Embryonic facial prominence (tissue), 1 donor: ENCODE data around the gene ANKRD50.

ENCODE experiments used
- DNase-seq: peaks from one replicate; pipeline ENCODE4 v3.0.0-alpha.2; 2016; ENCODE audit errors: extremely low spot score

Gene ANKRD50

DNA sequence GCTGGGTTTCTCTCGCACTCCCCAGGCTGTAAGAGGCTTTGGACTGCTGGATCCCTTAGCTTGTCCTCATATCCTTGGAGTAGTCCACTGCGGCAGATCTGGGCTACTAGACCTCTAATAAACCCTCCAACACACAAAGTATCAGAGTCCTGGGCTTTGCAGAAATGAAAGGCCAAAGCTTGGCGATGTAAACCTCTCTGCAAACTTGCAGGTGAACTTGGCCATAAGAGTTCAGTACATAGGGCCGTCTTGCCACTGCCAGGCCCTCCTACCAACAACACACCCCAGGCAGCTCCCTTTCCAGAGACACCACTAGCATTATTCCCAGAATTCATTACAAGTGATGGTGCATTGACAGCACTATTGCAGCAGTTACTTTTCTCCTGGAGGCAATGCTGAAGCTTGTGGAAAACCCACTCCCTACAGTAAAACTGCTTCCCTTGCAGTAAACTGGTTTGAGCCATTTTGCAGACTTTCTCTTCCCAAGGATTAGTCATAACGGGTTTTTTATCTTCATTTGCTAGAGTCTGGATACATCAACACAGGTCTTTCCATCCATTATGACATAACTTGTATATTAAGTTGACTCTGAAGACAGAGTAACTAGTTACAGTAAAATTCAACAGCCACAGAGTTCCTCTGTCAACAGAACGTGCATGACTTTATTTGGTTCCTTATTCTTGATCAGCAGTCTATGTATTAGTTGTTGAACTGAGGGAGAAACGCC, 2.4 kb downstream of the ANKRD50 start:
- no peak for DNase-seq

DNA sequence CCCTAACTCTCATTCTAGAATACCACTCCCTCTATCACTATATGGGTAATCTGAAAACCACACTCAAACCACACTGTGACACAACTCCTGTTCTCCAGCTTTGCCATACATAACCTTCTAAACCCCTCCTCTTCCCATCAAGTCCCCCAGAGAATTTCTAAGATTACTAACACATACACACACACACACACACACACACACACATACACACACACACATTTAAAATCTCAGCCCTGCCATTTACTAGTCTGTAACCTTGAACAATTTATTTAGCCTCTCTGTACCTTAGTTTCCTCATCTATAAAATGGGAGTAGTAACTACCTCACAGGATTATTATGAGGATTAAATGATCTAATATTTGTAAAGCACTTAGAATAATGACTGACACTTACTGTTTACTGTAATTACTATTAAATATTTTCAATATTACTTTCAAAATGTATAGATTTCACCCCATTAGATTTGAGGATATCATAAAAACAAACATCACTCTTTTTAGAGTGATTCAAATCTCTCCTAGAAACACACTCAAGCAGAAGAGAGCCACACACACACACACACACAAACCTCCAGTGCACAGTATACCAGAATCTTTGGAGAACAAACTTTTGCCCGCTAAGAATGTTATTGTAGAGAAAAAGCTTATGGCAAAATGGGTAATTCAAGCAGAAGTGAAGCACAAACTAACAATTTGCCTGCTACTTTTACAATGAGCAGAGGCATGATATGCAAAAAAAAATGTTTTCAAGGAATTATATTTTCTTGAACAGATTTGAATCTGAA, 3.8 kb downstream of the ANKRD50 start:
- no peak for DNase-seq

DNA sequence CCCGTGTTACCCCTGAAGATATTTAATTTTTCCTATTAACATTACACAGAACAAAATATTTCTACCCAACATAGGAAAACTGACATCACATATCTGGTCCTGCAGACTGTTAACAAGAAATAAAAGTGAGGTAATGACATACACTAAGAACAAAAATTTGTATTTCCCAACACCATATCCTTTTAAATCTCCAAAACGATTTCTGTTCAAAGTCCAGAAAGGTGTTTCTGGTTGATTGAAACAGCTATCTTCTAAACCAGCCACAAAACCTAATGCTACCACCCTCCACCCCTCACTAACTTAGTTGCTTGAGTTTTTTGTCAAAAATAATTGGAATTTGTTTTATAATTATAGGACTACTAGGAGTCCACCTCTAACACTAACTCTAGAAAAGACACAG, 7.1 kb downstream of the ANKRD50 start:
- DNase-seq, result no peak

DNA sequence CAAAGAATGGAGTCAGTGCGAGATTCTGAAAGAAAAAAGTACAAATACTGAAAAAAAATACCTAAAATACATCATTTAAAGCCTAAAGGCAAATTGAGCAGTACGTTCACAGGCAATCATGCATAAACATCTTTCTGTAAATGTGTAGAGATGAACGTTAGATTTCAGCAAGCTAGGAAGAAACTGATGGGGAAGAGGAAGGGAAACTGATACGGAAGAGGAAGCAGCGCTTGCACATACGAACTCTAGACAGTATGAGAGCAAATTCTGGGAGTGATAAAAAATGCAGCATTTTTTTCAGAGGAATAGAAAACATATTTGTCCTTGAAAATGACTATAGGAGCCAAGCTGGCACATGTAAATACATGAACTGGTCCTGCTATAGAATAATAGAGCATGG, 9.4 kb downstream of the ANKRD50 start:
- no peak for DNase-seq

DNA sequence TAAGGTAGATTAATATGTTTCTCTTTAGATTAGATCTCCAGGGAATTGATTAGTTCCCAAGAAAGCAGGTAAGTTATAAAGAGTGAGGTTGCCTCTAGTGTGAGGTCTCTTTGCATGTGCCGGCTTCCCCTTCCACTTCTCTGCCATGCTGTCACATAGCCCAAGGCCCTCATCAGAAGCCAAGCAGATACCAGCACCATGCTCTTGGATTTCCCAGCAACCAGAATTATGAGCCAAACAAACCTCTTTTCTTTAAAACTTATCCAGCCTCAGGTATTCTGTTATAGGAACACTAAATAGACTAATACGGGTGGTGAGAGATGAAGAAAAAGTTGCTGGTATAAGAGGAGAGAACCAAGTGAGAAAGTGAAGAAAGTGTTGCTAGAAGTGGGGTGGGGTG, 15.1 kb downstream of the ANKRD50 start:
- DNase-seq, result no peak

DNA sequence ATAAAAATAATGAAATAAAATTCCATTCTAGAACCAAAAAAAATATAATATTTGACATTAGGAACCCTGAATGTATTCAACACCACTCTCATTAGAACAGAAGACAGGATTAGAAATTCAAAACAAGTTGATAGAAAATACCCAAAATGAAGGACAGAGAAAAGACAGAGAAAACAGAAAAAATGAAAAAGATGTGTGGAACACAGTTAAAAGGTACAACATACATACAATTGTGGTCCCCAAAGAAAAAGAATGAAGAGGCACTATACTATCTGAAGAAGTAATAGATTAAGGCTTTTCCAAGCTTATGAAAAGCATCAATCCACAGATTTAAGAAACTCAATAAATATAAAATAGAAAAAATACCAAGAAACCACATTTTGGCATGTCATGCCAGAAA, 16.4 kb downstream of the ANKRD50 start:
- no peak for DNase-seq

DNA sequence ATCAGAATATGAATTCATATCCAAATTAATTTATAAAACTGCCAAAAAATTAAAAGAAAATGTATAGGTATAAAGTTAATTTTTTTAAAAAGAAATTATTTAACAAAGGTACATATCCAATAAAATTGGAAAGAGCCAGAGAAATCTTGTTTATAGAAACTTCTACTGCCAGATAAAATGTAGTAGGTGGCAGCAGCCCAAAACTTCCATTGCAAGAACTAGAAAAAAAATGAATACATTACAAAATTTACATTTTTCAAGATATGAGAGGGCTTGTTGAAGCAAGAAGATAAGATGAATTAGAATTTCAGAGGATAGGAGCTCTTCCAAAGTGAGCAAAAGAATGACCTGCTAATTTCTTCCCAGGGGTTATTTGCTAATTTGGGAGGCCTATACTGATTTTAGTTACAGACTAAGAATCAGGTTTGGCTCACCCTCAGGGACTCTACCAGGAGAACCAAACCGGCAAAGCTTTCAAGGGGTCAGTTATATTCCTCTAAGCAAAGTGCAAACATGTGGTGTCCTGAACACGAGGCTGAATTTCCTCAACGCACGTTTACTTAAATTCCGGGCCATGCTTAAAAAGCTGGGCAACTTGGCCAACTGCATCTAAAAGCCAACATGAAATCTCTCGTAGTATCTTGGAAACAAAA, 17.5 kb downstream of the ANKRD50 start:
- no peak for DNase-seq

DNA sequence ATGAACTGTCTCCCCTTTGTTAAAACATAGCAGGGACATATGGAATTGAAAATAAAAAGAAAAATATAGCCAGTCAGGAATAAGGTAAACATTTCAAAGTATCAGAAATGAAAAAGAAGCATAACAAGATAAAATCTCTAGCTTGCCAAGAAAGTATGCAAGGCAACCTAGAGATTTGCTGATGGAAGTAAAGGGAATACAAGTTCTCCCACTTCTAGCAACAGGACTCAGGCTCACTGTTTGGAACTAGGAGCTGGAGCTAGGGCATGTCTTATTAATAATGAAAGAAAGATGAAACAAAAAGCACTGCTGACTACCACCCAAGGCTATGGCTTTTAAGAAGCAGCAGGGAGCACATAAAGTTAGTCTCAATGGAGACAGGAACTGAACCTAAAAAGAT, 18.2 kb downstream of the ANKRD50 start:
- no peak for DNase-seq

DNA sequence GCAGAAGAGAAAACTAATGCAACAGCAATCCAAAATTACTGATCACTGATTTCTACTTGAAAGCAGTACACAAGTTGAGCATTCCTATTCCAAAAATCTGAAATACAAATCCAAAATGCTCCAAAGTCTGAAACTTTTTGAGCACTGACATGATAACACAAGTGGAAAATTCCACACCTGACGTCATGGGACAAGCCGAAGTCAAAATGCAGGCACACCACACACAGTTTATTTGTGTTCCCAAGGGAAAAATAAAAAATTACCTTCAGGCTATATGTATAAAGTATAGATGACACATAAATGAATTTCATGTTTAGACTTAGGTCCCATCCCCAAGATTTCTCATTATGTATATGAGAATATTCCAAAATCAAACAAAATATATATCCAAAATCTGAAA, 20.7 kb downstream of the ANKRD50 start:
- DNase-seq, result no peak

DNA sequence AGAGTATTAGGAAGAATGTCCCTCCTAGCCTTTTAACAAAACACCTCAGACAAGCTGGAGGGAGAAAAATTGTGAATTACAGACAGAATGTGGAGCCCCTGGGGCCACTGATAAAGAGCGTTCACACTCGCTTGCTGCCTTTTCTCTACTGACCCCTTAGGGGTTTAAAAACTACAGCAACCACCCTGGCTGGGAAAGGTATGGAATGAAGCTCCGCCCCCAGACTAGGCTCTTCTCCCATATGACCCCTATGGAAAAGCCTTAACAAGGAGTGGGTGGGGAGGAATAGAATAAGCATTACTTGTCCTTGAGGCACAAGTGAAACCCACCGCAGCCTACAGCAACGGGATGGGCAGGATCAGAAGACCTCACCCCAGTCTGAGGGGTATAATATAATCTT, 26.3 kb downstream of the ANKRD50 start:
- DNase-seq, result no peak

DNA sequence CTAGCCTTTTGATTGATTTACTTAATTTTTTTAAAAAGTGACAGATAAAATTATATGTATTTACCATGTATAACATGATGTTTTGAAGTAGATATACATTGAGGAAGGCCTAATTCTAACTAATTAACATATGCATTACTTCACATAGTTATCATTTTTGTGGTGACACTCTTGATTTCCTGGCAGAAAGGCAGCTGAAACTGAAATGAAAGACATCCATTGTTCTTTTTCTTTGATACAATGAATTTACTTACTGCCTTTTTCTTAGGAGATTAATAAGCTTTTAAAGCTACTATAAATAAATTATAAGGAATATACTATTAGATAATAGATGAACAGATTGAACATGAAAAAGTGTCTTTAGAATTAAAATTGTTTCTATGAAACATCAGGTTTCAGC, 26.7 kb downstream of the ANKRD50 start:
- DNase-seq, result no peak

DNA sequence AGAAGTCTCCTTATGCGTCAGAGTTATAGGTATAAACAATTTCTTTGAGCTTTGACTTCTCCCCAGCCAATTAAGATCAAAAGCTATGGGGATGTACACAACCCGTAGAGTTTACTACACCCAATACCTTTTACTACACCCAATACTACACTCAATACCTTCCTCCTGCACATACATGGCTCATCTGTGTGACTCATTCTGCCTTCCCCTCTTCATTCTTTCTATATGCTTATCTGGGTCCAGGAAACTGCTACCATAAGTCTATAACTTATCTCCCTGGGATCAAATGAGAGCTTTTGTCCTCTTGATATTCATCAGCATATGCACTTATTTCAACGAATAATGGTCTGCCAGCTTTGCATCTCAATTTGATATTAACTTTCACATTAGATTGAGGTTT, 28.2 kb downstream of the ANKRD50 start:
- DNase-seq, result no peak

DNA sequence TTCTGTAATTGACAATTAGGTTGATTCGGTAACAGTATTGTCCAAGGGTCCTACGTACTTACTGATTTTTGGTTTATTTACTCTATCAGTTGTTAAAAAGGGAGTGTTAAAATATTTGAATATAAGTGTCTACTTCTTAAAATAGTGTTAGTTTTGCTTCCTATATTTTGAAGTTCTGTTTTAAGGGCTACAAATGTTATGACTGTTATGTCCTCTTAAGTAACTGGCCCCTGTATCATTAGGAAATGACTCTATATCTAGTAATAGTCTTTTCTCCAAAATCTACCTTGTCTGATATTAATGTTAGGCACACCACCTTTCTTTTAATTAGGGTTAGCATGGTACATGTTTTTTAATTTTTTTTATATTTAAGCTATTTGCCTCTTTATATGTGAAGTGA, 30.1 kb downstream of the ANKRD50 start:
- DNase-seq, result no peak

DNA sequence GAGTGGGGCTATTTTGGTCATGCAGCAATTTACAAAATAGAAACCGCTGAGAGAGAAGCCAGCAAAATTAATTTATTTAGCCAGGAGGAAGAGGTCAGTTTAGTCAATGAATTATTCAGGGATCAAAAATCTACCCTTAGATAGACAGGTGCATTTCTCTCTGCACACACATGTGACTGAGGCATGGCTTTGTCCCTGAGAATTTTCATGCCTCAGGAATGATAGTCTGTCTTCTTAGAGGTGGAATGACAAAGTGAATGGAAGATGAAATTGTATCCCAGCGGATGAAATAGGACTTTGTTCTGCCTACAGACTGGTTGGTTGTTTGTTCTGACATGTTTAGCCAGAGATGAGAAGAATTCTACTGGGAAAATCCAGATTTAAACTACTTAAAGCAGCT, 46.0 kb downstream of the ANKRD50 start:
- DNase-seq, result no peak

DNA sequence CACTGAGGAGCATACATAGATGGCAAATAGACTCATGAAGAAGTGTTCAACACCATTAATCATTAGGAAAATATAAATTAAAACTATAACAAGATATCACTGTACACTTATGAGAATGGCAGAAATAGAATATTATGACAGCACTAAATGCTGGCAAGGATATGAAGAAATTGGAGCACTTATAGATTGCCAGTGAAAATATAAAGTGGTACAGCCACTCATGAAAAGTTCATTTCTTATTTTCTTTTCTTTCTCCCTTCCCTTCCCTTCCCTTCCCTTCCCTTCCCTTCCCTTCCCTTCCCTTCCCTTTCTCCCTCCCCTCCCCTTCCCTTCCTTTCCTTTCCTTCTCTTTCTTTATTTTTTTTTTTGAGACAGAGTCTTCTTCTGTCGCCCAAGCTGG, 53.7 kb downstream of the ANKRD50 start:
- no peak for DNase-seq

DNA sequence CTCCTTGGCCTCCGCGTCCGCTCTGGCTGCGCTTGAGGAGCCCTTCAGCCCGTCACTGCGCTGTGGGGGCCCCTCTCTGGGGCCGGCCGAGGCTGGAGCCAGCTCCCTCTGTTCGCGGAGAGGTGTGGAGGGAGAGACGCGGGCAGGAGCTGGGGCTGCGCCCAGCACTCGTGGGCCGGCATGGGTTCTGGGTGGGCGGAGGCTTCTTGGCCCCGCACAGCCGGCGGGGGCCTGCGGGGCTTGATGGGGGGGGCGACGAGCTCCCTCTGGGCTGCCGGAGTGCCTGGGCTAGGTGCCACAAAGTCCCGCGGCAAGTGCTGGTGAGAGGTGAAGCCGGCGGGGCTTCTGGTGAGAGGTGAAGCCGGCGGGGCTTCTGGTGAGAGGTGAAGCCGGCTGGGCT, 61.9 kb downstream of the ANKRD50 start:
- no peak for DNase-seq

DNA sequence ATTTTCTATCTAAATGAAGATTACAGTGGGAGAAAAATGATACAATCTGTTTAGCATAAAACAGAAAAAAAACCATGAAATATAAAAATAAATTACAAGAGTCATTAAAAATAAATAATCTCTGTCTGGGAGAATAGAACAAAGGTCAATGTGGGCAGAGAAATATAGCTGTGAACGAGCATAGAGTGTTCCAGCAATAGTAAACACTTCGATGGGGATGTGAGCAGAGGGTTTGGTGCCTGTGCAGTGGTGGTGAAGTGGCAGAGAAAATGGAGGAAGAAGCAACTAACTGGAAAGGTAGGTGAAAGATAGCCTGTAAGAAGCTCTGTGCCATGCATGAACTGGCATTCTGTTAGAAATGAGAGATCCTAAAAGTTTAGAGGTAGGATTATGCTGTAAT, 64.9 kb downstream of the ANKRD50 start:
- no peak for DNase-seq

DNA sequence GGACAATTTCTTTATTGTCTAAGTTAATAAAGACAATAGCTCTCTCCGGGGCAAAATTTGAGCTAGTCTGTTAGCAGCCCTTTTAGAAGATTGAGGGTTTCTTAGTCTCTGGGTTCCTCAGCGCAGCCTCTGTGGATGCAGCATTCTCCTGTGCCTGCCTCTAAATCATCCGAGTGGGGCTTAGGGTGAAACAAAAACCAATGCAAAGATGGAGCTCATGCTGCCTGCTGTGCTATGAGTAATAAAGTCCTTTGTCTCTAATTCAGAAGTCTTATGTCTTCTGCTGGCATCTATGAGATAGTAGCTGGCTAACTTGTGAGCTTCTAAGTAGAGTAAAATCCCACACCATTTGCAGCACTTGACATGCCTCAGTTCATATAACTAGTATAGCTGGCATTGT, 67.9 kb downstream of the ANKRD50 start:
- no peak for DNase-seq

DNA sequence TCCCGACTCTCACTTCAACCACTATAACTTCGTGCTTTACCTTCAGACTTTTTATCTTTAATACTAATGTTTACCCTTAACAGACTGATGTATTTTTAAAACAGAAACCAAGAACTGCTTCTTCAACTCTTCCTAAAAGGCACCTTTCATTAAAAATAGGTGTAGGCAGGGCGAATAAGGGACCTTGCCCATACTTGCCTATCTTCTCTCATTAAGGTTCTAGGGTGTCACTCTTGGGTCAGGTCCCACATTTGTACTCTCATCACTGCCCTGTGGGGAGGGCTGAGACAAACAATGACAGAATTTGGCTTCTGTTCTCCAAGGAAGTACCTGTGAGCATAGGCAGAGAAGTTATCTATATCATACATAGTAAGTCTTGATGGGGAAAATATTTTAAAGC, 69.7 kb downstream of the ANKRD50 start:
- no peak for DNase-seq

DNA sequence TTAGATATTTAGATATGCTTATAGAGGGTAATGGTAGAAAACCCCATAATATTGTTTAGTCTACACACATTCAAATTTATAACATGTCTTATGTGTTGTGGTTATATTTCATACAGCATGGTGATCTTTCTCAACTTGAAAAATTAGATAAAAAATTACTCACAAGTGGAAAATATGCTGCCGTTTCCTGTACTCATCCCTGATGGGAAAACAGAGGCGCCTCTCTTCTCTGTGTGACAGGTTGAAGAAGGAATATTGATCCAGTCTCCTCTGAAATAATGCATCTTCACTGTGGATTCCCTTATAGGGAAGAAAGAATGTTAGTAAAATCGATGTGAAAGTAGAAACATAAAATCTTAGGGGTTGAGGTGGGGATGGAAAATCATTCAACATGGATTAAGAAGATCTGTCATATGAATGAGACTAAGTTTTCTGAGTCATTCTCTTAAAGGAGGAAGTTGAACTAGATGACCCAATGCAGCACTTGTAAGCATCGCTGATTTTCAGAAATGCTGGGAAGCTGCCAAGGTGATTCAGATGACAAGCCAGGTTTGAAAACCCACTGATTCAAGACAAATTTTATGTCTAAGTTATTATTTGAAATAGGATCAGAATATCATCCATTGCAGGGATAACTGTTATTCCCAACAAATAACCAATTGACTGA, 70.7 kb downstream of the ANKRD50 start:
- no peak for DNase-seq

DNA sequence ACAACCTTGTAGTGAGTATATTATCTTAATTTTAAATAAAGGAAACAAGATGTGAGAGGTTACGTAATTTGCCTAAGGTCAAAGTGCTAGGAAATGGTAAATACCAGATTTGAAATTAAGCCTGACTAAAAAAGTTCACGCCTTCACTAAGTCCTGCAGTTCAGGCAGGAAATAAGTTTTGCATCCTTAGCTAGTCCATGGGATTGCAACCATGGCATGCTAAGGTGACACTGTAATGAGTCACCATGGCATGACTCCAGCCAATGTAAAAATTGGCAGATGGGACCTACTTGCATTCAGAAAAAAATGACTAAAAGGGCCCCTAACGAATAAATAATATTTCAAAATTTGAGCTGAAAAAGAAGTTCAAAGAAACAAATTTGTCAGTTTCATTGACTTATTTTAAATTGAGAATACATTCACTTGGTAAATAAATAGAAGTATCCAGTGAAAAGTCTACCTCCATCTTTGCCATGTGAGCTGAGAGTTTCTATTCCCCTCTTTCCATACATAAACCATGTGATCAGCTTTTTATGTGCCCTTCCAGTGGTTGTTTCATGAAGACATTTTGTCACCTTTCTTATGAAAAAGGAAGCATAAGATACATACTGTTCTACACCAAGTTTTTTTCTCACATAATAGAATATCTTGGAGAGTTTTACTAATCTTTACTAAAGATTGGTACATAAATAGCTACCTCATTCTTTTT, 72.4 kb downstream of the ANKRD50 start:
- DNase-seq, result no peak

DNA sequence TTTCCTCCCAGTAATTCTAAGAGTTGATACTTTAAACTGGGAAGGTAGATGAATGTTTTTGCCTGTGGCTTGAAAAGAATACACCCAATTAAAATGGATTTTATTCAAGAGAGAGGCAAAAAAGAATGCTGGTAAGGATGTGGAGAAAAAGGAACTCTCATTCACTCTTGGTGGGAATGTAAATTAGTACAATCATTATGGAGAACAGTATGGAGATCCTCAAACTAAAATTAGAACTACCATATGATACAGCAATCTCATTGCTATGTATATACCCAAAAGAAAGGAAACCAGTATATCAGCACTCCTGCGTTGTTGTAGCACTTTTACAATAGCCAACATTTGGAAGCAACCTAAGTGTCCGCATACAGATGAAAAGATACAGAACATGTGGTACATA, 75.2 kb downstream of the ANKRD50 start:
- DNase-seq, result no peak
